GM19455 (cell line): ENCODE measurements around the gene AKNA.

Experiments used
- ATAC-seq: cut with Tn5 transposase; IDR thresholded peaks from one replicate; pipeline ENCODE4 v1.9.1; 2021; ENCODE audit not compliant: unreplicated experiment

Gene AKNA

GRCh38 chr9:114417511-114417910 lies 29.7 kb upstream of the AKNA start:
- no peak for ATAC-seq

- ATAC-seq, result no peak
Observed at GRCh38 chr9:114416906-114417305, 29.1 kb upstream of the AKNA start.

GRCh38 chr9:114416290-114416689 lies 28.5 kb upstream of the AKNA start:
- ATAC-seq, result no peak

- no peak for ATAC-seq
Observed at GRCh38 chr9:114414346-114414745, 26.6 kb upstream of the AKNA start.

- ATAC-seq, result no peak
Observed at GRCh38 chr9:114413861-114414301, 26.1 kb upstream of the AKNA start.

- no peak for ATAC-seq
Observed at GRCh38 chr9:114412048-114412683, 24.4 kb upstream of the AKNA start.

- no peak for ATAC-seq
Observed at GRCh38 chr9:114411452-114411851, 23.7 kb upstream of the AKNA start.

GRCh38 chr9:114410910-114411309 lies 23.1 kb upstream of the AKNA start:
- no peak for ATAC-seq

- no peak for ATAC-seq
Observed at GRCh38 chr9:114409842-114410241, 22.1 kb upstream of the AKNA start.

- ATAC-seq, result no peak
Observed at GRCh38 chr9:114409103-114409780, 21.5 kb upstream of the AKNA start.

- ATAC-seq, result no peak
Observed at GRCh38 chr9:114408645-114409044, 20.9 kb upstream of the AKNA start.

GRCh38 chr9:114407889-114408288 lies 20.1 kb upstream of the AKNA start:
- ATAC-seq, result no peak

GRCh38 chr9:114406441-114406840 lies 18.7 kb upstream of the AKNA start:
- ATAC-seq, result no peak

GRCh38 chr9:114405294-114406034 lies 17.7 kb upstream of the AKNA start:
- ATAC-seq, result peak; percentile 87

GRCh38 chr9:114404531-114404930 lies 16.7 kb upstream of the AKNA start:
- ATAC-seq, result no peak

- no peak for ATAC-seq
Observed at GRCh38 chr9:114403153-114403756, 15.5 kb upstream of the AKNA start.

GRCh38 chr9:114401344-114401743 lies 13.6 kb upstream of the AKNA start:
- no peak for ATAC-seq

GRCh38 chr9:114400772-114401171 lies 13.0 kb upstream of the AKNA start:
- ATAC-seq, result no peak

GRCh38 chr9:114400219-114400618 lies 12.4 kb upstream of the AKNA start:
- no peak for ATAC-seq

- no peak for ATAC-seq
Observed at GRCh38 chr9:114399381-114399780, 11.6 kb upstream of the AKNA start.

- peak; percentile 84 for ATAC-seq
Observed at GRCh38 chr9:114397848-114398605, 10.2 kb upstream of the AKNA start.
